ENCODE data around the gene DARS2. TPM values are rescaled to one million over a fixed set of nuclear protein-coding genes. Genes with fewer than 3 reads are reported as not detected.
"Not testable (repeated sequence)": the region's sequence is repeated elsewhere in the genome, so short reads cannot be mapped to it uniquely, and the experiment has no call there.

The DARS2 gene
- total RNA-seq, 1 donor from 2014 or later = 9.5 TPM

DNA sequence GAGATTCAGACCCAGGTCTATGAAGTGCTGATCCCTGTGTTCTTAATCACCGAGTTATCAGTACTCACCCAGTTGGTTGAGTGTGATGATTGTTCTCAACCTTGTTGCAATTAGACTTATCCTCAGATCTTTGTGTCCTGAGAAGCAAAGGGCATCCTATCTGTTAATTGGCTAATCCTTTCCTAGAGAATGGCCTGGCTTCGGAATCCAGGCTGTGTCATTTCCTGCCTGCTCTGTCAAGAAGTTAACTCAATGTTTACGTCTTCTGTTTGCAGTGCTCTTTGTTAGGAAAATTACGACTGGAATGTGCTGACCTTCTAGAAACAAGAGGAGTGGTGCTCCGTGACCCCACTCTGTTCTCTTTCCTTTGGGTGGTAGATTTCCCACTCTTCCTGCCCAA lies 28.6 kb downstream of the DARS2 start:
- TF ChIP-seq CTCF (IDR thresholded peaks at IDR 0.05) = no peak
- Mint-ChIP-seq H3K27ac (ENCODE audit: unreplicated experiment) (peak overlapping the region; percentile 34), H3K27me3 (ENCODE audit: low read depth) (no peaks in the 10 kb centered on the region), H3K4me1 (ENCODE audit: low read depth) (peaks cover 12% of the 10 kb centered on the region), H3K36me3 (ENCODE audit: low read depth) (peaks cover 8% of the 10 kb centered on the region), H3K4me3 (ENCODE audit: unreplicated experiment) (no peak overlapping the region), H3K9me3 (ENCODE audit: low read depth) (no peaks in the 10 kb centered on the region)
- no peak for DNase-seq (ENCODE audit: low spot score)

GRCh38 chr1:173856014-173856413 lies 31.5 kb downstream of the DARS2 start:
- peaks cover 12% of the 10 kb centered on the region for H3K4me1 Mint-ChIP-seq (ENCODE audit: low read depth)
- H3K27ac Mint-ChIP-seq (ENCODE audit: unreplicated experiment) = no peak overlapping the region
- peaks cover 8% of the 10 kb centered on the region for H3K36me3 Mint-ChIP-seq (ENCODE audit: low read depth)
- TF ChIP-seq CTCF (IDR thresholded peaks at IDR 0.05) = no peak
- no peak for DNase-seq (ENCODE audit: low spot score)
- H3K9me3 Mint-ChIP-seq (ENCODE audit: low read depth) = no peaks in the 10 kb centered on the region
- no peaks in the 10 kb centered on the region for H3K27me3 Mint-ChIP-seq (ENCODE audit: low read depth)
- no peak overlapping the region for H3K4me3 Mint-ChIP-seq (ENCODE audit: unreplicated experiment)

DNA sequence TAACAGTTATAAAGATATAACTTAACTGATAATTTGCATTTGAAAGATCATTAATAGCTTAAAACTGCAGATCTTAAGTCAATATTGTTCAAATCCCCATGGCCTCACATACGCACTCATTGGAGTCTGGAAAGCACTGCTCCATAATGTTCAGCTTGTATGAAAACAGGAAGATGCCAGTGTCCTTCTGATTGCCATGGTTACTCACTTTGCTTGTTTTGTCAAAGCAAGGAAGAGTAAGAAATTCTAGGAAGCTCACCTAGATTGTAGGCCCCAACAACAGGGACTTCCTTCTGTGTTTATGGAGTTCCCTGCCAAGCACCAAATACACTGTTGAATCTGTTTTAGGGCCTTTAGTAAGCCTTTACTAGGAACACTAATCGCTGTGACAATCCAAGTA lies 32.4 kb downstream of the DARS2 start:
- Mint-ChIP-seq H3K36me3 (ENCODE audit: low read depth) (peaks cover 8% of the 10 kb centered on the region), H3K4me1 (ENCODE audit: low read depth) (peaks cover 12% of the 10 kb centered on the region), H3K27ac (ENCODE audit: unreplicated experiment) (no peak overlapping the region), H3K9me3 (ENCODE audit: low read depth) (no peaks in the 10 kb centered on the region), H3K27me3 (ENCODE audit: low read depth) (no peaks in the 10 kb centered on the region), H3K4me3 (ENCODE audit: unreplicated experiment) (no peak overlapping the region)
- no peak for TF ChIP-seq CTCF (IDR thresholded peaks at IDR 0.05)
- DNase-seq (ENCODE audit: low spot score) = no peak

GRCh38 chr1:173857363-173857917 lies 33.0 kb downstream of the DARS2 start:
- Mint-ChIP-seq H3K4me3 (ENCODE audit: unreplicated experiment) (no peak overlapping the region), H3K9me3 (ENCODE audit: low read depth) (no peaks in the 10 kb centered on the region), H3K27ac (ENCODE audit: unreplicated experiment) (peak overlapping the region; percentile 68), H3K36me3 (ENCODE audit: low read depth) (peaks cover 10% of the 10 kb centered on the region), H3K4me1 (ENCODE audit: low read depth) (peaks cover 10% of the 10 kb centered on the region), H3K27me3 (ENCODE audit: low read depth) (no peaks in the 10 kb centered on the region)
- TF ChIP-seq CTCF (IDR thresholded peaks at IDR 0.05) = no peak
- DNase-seq (ENCODE audit: low spot score) = no peak

DNA sequence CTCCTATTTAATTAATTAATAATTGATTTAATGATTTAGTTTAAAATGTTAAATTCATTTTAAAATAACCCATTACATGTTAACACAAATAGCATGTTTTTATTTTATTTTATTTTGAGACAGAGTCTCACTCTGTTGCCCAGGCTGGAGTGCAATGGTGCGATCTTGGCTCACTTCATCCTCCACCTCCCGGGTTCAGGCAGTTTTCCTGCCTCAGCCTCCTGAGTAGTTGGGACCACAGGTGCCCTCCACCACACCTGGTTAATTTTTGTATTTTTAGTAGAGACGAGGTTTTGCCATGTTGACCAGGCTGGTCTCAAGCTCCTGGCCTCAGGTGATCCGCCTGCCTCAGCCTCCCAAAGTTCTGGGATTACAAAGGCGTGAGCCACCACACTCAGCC lies 35.1 kb downstream of the DARS2 start:
- H3K9me3 Mint-ChIP-seq (ENCODE audit: low read depth); H3K4me3 Mint-ChIP-seq (ENCODE audit: unreplicated experiment); H3K27me3 Mint-ChIP-seq (ENCODE audit: low read depth); H3K27ac Mint-ChIP-seq (ENCODE audit: unreplicated experiment); DNase-seq (ENCODE audit: low spot score); H3K4me1 Mint-ChIP-seq (ENCODE audit: low read depth): not testable (repeated sequence)
- peaks cover 19% of the 10 kb centered on the region for H3K36me3 Mint-ChIP-seq (ENCODE audit: low read depth)

GRCh38 chr1:173860065-173860464 lies 35.6 kb downstream of the DARS2 start:
- no peak overlapping the region for H3K27ac Mint-ChIP-seq (ENCODE audit: unreplicated experiment)
- no peaks in the 10 kb centered on the region for H3K9me3 Mint-ChIP-seq (ENCODE audit: low read depth)
- no peak for DNase-seq (ENCODE audit: low spot score)
- peaks cover 18% of the 10 kb centered on the region for H3K36me3 Mint-ChIP-seq (ENCODE audit: low read depth)
- H3K4me1 Mint-ChIP-seq (ENCODE audit: low read depth) = peaks cover 15% of the 10 kb centered on the region
- H3K4me3 Mint-ChIP-seq (ENCODE audit: unreplicated experiment) = no peak overlapping the region
- no peak for TF ChIP-seq CTCF (IDR thresholded peaks at IDR 0.05)
- no peaks in the 10 kb centered on the region for H3K27me3 Mint-ChIP-seq (ENCODE audit: low read depth)
